ENCODE results near the gene DUSP6. TPM values are rescaled to one million over a fixed set of nuclear protein-coding genes. Genes with fewer than 3 reads are reported as not detected.

The DUSP6 gene
- total and polyA plus RNA-seq, 9 of the 15 experiments (the other 6 are each of a cell fraction or from before 2014, with no cell fraction given), result 0.04 to 0.60 (median 0.08) TPM; not detected in 2

GRCh38 chr12:89370421-89370831 is 18.1 kb upstream of the DUSP6 start:
- TF ChIP-seq HDAC6 (IDR thresholded peaks at IDR 0.05; ENCODE audit: low read depth, low read length), result no peak
- no peak for TF ChIP-seq ZNF165 (CRISPR knock-in tag; IDR thresholded peaks at IDR 0.05; ENCODE audit: borderline replicate concordance)
- no peak for TF ChIP-seq WHSC1 (IDR thresholded peaks at IDR 0.05; ENCODE audit: low read length)
- TF ChIP-seq TCF3 (CRISPR knock-in tag; IDR thresholded peaks at IDR 0.05), result peak; percentile 21; the same call in 1 of the 2 replicates
- Histone ChIP-seq H3K9ac (ENCODE audit: insufficient read depth in 1 of 2, low read depth in 2 of 2, low read length in 2 of 2) (no peak overlapping the region), H3K27ac (ENCODE audit: extremely low read depth, low read depth, low read length) (no peak overlapping the region), H3K36me3 (ENCODE audit: control insufficient read depth, insufficient read depth, low read length) (no peaks in the 10 kb centered on the region), H4K20me1 (replicated peaks; ENCODE audit: control insufficient read depth, insufficient read depth, low read length) (no peaks in the 10 kb centered on the region), H3K4me3 (no peak overlapping the region), H3K79me2 (ENCODE audit: control insufficient read depth, insufficient read depth, low read length) (no peaks in the 10 kb centered on the region), H2AFZ (ENCODE audit: low read depth, low read length) (peak overlapping the region; percentile 46; the same call in 1 of the 2 replicates), H3K4me1 (replicated peaks in 1 of 2; ENCODE audit: control insufficient read depth in 2 of 2, insufficient read depth in 2 of 2, low read length in 2 of 2) (peaks cover 3 to 26% of the 10 kb centered on the region in 2 experiments; a peak in 4 of 5 replicates), H3K9me1 (ENCODE audit: control insufficient read depth, insufficient read depth, low read length) (no peaks in the 10 kb centered on the region), H3K9me3 (replicated peaks; ENCODE audit: control insufficient read depth, insufficient read depth, low read depth, low read length) (no peaks in the 10 kb centered on the region), H3K4me2 (ENCODE audit: insufficient read depth, low read length) (no peak overlapping the region), H3K27me3 (ENCODE audit: control insufficient read depth in 2 of 2, insufficient read depth in 2 of 2, low read length in 2 of 2) (peaks cover 0 to 6% of the 10 kb centered on the region in 2 experiments; a peak in 2 of 5 replicates)
- WGBS (ENCODE audit: insufficient coverage, low coverage, missing lambda C conversion rate), result 8% methylated on average over 3 of the region's 3 CpGs
- FAIRE-seq, result no peak
- ChIA-PET CTCF (ENCODE audit: low intra/inter-chr PET ratio) (no interaction called here), POLR2A (no interaction called here)
- no peak for DNase-seq (ENCODE audit: extremely low read depth in 1 of 4, low spot score in 3 of 4)
- in situ Hi-C loops (cut with MboI), result loop anchor here (5.0 kb wide), 1 partner anchor 43 kb away; no protein-coding TSS in a partner anchor
- no peak for ATAC-seq
- BruUV-seq (replicated peaks), result no TSS peak
- intact Hi-C loops (cut with micrococcal nuclease), result no loop called here

DNA sequence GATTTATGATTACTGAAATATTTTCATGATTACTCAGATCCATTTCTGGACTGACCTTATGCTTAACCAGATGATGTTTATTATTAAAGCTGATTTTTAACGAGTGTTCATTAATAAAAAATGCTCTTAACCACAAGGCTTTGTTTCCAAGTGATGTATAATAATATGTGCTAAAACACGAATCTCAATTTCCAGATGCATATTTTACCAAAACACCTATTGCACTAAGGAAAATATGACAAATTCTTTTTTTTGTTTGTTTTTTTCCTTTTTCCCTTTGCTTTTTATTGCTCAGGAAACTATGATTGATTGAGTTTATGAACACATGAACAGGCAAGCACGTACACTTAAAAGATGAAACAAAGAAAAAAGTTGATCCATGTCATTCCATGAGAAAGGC is 16.9 kb upstream of the DUSP6 start:
- WGBS (ENCODE audit: insufficient coverage, low coverage, missing lambda C conversion rate), result 5% methylated on average over 3 of the region's 3 CpGs
- ATAC-seq (no peak), DNase-seq (ENCODE audit: extremely low read depth in 1 of 4, low spot score in 3 of 4) (no peak), FAIRE-seq (no peak)
- H4K20me1 ChIP-seq (replicated peaks; ENCODE audit: control insufficient read depth, insufficient read depth, low read length), result no peaks in the 10 kb centered on the region
- H3K9ac ChIP-seq (ENCODE audit: insufficient read depth in 1 of 2, low read depth in 2 of 2, low read length in 2 of 2), result no peak overlapping the region
- no peak overlapping the region for H3K4me3 ChIP-seq
- no peaks in the 10 kb centered on the region for H3K79me2 ChIP-seq (ENCODE audit: control insufficient read depth, insufficient read depth, low read length)
- H3K27me3 ChIP-seq (ENCODE audit: control insufficient read depth in 2 of 2, insufficient read depth in 2 of 2, low read length in 2 of 2), result peaks cover 0 to 6% of the 10 kb centered on the region in 2 experiments; a peak in 2 of 5 replicates
- ChIA-PET CTCF (ENCODE audit: low intra/inter-chr PET ratio) (no interaction called here), POLR2A (no interaction called here)
- no peaks in the 10 kb centered on the region for H3K36me3 ChIP-seq (ENCODE audit: control insufficient read depth, insufficient read depth, low read length)
- BruUV-seq (replicated peaks), result no TSS peak
- intact Hi-C loops (cut with micrococcal nuclease), result no loop called here
- H3K9me1 ChIP-seq (ENCODE audit: control insufficient read depth, insufficient read depth, low read length), result no peaks in the 10 kb centered on the region
- H3K4me1 ChIP-seq (replicated peaks in 1 of 2; ENCODE audit: control insufficient read depth in 2 of 2, insufficient read depth in 2 of 2, low read length in 2 of 2), result peaks cover 3 to 26% of the 10 kb centered on the region in 2 experiments; a peak in 4 of 5 replicates
- no peak overlapping the region for H3K4me2 ChIP-seq (ENCODE audit: insufficient read depth, low read length)
- no peaks in the 10 kb centered on the region for H3K9me3 ChIP-seq (replicated peaks; ENCODE audit: control insufficient read depth, insufficient read depth, low read depth, low read length)
- H3K27ac ChIP-seq (ENCODE audit: extremely low read depth, low read depth, low read length), result no peak overlapping the region
- H2AFZ ChIP-seq (ENCODE audit: low read depth, low read length), result no peak overlapping the region
- in situ Hi-C loops (cut with MboI), result no loop called here
- TF ChIP-seq RFX1 (IDR thresholded peaks at IDR 0.05), result no peak
- no peak for TF ChIP-seq ZNF507 (tag; conservative IDR thresholded peaks at IDR 0.05)
- TF ChIP-seq NCOA1 (IDR thresholded peaks at IDR 0.05; ENCODE audit: low read depth), result no peak
- TF ChIP-seq OTX1 (CRISPR knock-in tag; IDR thresholded peaks at IDR 0.05), result no peak
- no peak for TF ChIP-seq CLOCK (CRISPR knock-in tag; IDR thresholded peaks at IDR 0.05; ENCODE audit: borderline replicate concordance)
- no peak for TF ChIP-seq GTF3C2 (IDR thresholded peaks at IDR 0.05; ENCODE audit: borderline replicate concordance, extremely low read depth, insufficient read length)

Data from K562 (cell line).